Stimulated activated CD8-positive, alpha-beta memory T cell treated with anti-CD3 and anti-CD28 coated beads, Interleukin-15, amount 100 ng/mL, for 1 hour (primary cell): Measurements from ENCODE around the gene SNED1.

ENCODE experiments used
- DNase-seq: peaks from one replicate; pipeline ENCODE4 v3.0.0-alpha.2; 2020; ENCODE audit warnings: low read depth

The SNED1 gene

DNA sequence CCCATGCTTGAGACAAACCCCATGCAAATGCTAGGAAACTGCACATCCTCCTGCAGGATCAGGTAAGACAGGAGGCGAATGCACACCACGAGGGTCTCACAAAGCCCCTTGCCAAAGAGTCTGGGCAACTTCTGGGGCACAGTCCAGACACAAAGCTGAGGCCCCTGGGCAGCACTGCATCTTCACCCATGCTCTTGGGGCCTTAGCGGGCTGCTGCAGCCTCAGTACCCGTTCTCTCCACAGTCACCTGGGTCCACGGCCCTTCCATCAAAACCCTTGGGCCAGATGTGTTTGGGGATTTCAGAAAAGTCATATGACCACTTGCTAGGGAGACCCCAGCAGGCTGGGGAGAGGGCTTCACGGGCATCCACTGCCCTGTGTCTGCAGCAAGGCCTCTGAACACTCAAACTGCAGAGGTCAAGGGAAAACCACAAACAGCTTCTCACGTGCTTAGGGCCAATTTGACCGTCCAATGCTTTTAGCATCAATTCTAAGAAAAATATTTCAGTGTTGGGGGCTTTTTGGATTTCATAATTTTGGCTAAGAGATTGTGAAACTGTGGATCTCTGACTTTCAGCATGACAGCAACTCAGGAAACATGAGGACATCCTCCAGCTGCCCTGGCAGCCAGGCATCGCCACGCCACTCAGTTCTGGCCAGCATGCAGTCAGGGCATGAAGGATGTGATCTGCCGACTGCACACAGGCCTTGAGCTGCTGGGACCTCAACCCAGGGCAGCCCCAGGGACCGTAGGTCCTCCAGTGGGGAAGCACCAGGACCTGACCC lies 130.9 kb downstream of the SNED1 start:
- DNase-seq, result no peak

DNA sequence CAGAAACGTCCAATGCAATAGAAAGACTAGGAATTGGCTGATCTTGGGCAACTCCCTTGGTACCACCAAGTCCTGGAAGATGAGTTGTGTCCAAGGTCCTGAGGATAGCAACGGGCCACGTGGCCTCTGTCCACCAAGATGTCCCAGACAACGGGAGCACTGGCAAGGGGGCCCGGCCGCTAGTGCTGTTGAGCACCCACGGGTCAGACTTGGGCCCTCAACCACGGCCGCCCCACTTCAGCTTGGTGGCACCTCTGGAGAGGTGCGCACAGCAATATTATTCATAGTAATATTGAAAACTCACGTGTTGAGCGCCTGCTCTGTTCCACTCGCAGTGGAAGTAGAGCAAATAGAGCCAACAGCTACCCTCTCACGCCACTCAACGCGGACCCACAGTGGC lies 131.9 kb downstream of the SNED1 start:
- DNase-seq, result no peak

DNA sequence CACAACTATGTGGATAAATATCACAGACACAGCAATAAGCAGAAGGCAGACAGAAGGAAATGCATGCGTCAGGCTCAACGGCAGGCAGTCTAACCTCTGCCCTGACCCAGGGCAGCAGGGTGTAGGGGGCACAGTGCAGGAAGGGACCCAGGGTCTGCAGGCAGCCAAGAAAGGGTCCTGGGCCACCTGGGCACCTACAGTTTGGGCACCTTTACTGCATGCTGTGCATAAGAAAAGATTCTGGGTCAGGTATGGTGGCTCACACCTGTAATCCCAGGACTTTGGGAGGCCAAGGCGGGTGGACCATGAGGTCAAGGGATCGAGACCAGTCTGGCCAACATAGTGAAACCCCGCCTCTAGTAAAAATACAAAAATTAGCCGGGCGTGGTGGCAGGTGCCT lies 133.1 kb downstream of the SNED1 start:
- DNase-seq, result no peak

- DNase-seq, result no peak
These were observed 134.4 kb downstream of the SNED1 start for GRCh38 chr2:241132538-241133435.

- no peak for DNase-seq
These were observed 135.0 kb downstream of the SNED1 start for GRCh38 chr2:241133436-241133820.

DNA sequence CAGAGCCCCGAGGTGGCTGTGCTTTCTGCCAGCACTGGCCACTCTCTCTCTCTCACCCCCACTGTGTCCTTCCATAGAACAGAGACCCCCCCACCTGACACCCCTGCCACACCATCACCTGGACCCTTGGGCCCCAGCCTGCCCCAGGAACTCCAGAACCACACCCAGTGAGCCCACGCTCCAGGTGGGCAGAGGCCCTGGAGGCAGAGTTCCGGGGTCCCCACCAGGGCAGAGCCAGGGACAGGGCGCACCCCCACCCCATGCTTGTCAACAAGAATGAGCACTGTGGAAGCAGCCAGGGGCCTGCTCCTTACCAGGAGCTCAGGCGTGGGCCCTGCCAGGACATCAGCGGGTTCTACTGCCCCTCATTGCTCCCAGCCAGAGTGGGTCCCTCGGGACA lies 136.3 kb downstream of the SNED1 start:
- DNase-seq, result no peak

- no peak for DNase-seq
These were observed 137.3 kb downstream of the SNED1 start for GRCh38 chr2:241135737-241136136.

DNA sequence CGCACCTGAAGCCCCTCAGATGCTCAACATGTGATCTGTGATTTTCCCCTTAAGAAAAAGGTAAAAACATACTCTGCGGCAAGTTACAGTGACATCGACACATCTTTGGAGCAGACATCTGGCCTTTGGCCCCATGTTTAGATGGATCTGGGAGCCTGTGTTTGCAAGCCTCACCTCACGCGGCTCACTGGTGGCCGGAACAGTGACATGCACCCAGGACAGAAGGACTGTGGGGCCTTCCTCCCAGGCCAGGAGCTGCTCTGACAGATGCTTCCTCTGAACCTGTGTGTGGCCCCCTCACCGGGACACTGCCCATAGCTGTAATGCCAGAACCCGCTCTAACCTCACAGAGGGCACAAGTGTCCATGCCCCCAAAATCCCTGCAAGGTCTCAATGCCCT lies 137.8 kb downstream of the SNED1 start:
- no peak for DNase-seq

DNA sequence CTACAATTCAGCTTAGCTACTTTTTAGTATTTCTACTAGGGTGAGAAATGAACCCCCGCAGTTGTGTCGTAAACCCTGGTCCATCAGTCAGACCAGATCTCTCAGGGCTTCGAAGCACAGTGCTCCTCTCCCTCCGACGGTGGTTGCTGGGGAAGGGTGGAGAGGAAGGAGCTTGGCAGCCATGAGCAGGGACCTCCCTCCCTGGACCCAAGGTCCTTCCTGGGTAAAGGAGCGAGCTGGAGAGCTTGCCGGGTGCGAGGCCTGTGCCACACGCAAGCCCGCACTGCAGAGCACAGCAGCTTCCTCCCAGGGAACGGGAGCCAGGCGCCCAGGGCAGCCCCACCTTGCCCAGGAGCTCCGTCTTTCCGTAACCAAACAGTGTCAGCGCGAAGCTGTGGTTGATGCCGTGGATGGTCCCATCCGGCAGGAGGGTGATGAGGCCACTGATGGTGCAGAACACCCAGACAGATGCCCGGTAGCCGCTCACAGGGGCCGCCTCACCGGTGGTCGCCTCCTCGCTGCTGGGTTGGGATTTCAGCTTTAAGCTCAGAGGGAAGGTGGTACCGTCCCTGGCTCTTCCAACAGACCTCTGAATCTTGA lies 138.3 kb downstream of the SNED1 start:
- DNase-seq, result no peak

GRCh38 chr2:241137276-241138190 lies 139.1 kb downstream of the SNED1 start:
- no peak for DNase-seq

GRCh38 chr2:241138471-241138870 lies 140.1 kb downstream of the SNED1 start:
- DNase-seq, result no peak

DNA sequence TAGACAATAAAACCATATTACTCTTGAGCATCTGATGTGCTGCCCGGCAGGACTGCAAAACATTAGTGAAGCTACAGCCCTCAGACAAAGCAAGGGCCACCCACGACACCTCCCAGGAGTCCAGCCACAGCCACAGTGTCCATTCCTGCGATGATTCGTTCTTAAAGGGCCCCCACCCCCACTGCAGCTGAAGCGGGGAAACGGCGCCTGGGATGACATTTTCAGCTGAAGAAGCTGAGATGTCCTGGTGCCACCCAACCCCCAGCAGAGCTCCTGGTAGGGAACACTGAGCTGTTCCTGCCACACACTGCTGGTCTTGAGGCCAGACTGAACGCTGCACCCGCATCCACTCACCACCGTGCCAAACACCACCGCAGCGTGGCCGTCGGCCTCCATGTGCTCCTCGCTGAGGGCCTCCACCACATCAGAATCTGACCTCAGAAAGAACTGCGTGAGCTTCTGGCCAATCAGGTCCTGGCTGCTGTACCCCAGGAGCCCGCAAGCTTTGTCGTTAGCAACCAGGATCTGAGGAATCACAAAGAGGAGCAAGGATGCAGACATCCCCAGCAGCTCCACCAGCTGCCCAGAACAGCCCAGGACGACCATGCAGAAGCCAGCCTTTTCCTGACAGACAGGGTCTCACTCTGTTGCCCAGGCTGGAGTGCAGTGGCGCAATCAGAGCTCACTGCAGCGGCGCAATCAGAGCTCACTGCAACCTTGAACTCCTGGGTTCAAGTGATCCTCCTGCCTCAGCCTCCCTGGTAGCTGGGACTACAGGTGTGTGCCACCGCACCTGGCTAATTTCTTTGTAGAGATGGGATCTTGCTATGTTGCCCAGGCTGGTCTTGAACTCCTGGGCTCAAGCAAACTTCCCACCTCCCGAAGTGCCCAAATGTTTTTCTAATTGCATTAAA lies 141.4 kb downstream of the SNED1 start:
- DNase-seq, result no peak

DNA sequence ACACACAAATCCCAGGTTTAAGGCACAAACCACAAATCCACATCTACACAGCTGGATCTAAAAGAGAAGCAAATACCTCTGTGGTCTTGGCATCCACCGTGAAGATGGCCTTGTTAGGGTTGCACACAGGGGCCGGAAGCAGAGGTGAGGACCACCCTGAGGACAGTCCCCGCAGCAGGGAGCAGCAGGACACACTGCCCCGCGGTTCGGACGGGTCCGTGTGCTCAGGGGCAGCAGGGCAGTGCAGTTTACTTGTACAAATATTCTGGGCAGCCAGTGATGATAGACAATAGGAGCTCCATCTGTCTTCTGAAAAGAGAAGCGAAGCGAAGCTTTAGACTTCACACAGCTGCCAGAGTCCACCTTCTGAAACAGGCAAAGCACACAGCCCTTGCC lies 142.0 kb downstream of the SNED1 start:
- DNase-seq, result no peak

DNA sequence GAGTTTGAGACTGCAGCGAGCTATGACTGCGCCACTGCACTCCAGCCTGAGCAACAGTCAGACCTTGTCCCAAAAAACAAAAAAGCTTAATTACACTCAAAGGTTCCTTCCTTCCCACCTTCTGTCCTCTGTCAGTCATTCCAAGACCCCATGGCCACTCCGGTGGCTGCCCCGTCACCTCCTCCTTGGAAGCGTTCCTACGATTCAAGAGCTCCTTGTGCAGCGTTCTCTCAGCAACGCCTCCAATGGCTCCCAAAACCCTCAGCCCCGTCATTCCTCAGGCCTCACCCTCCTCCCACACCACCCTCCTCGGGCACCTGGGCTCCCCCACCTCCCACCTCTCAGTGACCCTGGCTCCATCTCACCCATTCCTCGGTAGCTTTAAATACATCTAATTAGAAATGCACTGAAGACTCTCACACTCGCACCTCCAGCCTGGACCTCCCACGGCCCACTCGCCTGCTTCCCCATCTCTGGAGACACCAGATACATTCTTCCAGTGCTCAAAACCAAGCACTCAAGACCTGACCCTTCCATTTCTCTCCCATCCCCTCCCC lies 142.9 kb downstream of the SNED1 start:
- no peak for DNase-seq

GRCh38 chr2:241142063-241142462 lies 143.6 kb downstream of the SNED1 start:
- DNase-seq, result no peak

- DNase-seq, result no peak
These were observed 144.2 kb downstream of the SNED1 start for GRCh38 chr2:241142593-241142992.
